ENCODE data around the gene NXPE3. TPM values are rescaled to one million over a fixed set of nuclear protein-coding genes. Genes with fewer than 3 reads are reported as not detected.

The NXPE3 gene
- total RNA-seq, 1 donor from 2014 or later = 3.9 TPM

- Histone ChIP-seq H3K4me3 (ENCODE audit: low read depth, low read length) (no peak overlapping the region), H3K27me3 (ENCODE audit: control insufficient read depth, insufficient read depth, low read length) (no peaks in the 10 kb centered on the region), H3K36me3 (ENCODE audit: control insufficient read depth, insufficient read depth, low read length) (peaks cover 10% of the 10 kb centered on the region)
- DNase-seq (ENCODE audit: low read depth) (no peak), FAIRE-seq (no peak)
- TF ChIP-seq CTCF (IDR thresholded peaks at IDR 0.05; ENCODE audit: insufficient read depth, low read length, severe bottlenecking) = no peak
These were observed 69.3 kb downstream of the NXPE3 start for GRCh38 chr3:101848326-101848725.

- no peak for FAIRE-seq
- TF ChIP-seq CTCF (IDR thresholded peaks at IDR 0.05; ENCODE audit: insufficient read depth, low read length, severe bottlenecking) = no peak
- H3K27me3 ChIP-seq (ENCODE audit: control insufficient read depth, insufficient read depth, low read length) = no peaks in the 10 kb centered on the region
- peak within 1 kb of the TSS; percentile 92 for H3K4me3 ChIP-seq (ENCODE audit: low read depth, low read length)
- DNase-seq (ENCODE audit: low read depth) = peak; percentile 87
- peaks cover 15% of the 10 kb centered on the region for H3K36me3 ChIP-seq (ENCODE audit: control insufficient read depth, insufficient read depth, low read length)
These were observed 70.0 kb downstream of the NXPE3 start, which contains the start of gene NFKBIZ for GRCh38 chr3:101848754-101849713. NFKBIZ (plus strand) TSS chr3:101849514; CDS start chr3:101849629, 115 bp downstream.

GRCh38 chr3:101849714-101850245 lies 70.8 kb downstream of the NXPE3 start:
- H3K27me3 ChIP-seq (ENCODE audit: control insufficient read depth, insufficient read depth, low read length) = no peaks in the 10 kb centered on the region
- DNase-seq (ENCODE audit: low read depth) = no peak
- H3K4me3 ChIP-seq (ENCODE audit: low read depth, low read length) = peak overlapping the region; percentile 92
- TF ChIP-seq CTCF (IDR thresholded peaks at IDR 0.05; ENCODE audit: insufficient read depth, low read length, severe bottlenecking) = peak; percentile 1
- no peak for FAIRE-seq
- peaks cover 17% of the 10 kb centered on the region for H3K36me3 ChIP-seq (ENCODE audit: control insufficient read depth, insufficient read depth, low read length)

GRCh38 chr3:101850246-101851051 lies 71.4 kb downstream of the NXPE3 start:
- peak overlapping the region; percentile 92 for H3K4me3 ChIP-seq (ENCODE audit: low read depth, low read length)
- DNase-seq (ENCODE audit: low read depth) (peak; percentile 45), FAIRE-seq (no peak)
- TF ChIP-seq CTCF (IDR thresholded peaks at IDR 0.05; ENCODE audit: insufficient read depth, low read length, severe bottlenecking) = no peak
- peaks cover 18% of the 10 kb centered on the region for H3K36me3 ChIP-seq (ENCODE audit: control insufficient read depth, insufficient read depth, low read length)
- no peaks in the 10 kb centered on the region for H3K27me3 ChIP-seq (ENCODE audit: control insufficient read depth, insufficient read depth, low read length)

- no peak for TF ChIP-seq CTCF (IDR thresholded peaks at IDR 0.05; ENCODE audit: insufficient read depth, low read length, severe bottlenecking)
- Histone ChIP-seq H3K36me3 (ENCODE audit: control insufficient read depth, insufficient read depth, low read length) (peaks cover 20% of the 10 kb centered on the region), H3K27me3 (ENCODE audit: control insufficient read depth, insufficient read depth, low read length) (no peaks in the 10 kb centered on the region), H3K4me3 (ENCODE audit: low read depth, low read length) (peak overlapping the region; percentile 92)
- FAIRE-seq (no peak), DNase-seq (ENCODE audit: low read depth) (no peak)
These were observed 72.2 kb downstream of the NXPE3 start for GRCh38 chr3:101851072-101851770.

Measured in bronchial epithelial cell (primary cell).